Neural progenitor cell (in vitro differentiated cells): ENCODE measurements around the gene ZNF800.

ENCODE experiments used
- CTCF ChIP-seq: fragments of 200-600 bp; sonication (generic); IDR thresholded peaks from 2 replicates; pipeline ENCODE4 v1.5.1; 2017; ENCODE audit warnings: antibody characterized with exemption, mild to moderate bottlenecking
- EZH2phosphoT487 ChIP-seq: fragments of 200-600 bp; sonication (generic); IDR thresholded peaks from 2 replicates; pipeline ENCODE4 v1.6.1; 2017; ENCODE audit warnings: antibody characterized with exemption

- TF ChIP-seq CTCF: no peak
- TF ChIP-seq EZH2phosphoT487: no peak
Observed at GRCh38 chr7:127392566-127393367, at the start of gene ZNF800.
